ENCODE results near the gene C5orf15. TPM values are rescaled to one million over a fixed set of nuclear protein-coding genes. Genes with fewer than 3 reads are reported as not detected.
A peak's percentile ranks its signal among the peaks of the same experiment; 100 is the strongest.
"Not testable (repeated sequence)": the region's sequence is repeated elsewhere in the genome, so short reads cannot be mapped to it uniquely, and the experiment has no call there.

Gene C5orf15
- total RNA-seq, 1 donor from 2014 or later, result 27.2 TPM

GRCh38 chr5:133963493-133964128 lies 4.8 kb downstream of the C5orf15 start:
- no peak for DNase-seq (ENCODE audit: low read depth, low spot score)

- no peak for DNase-seq (ENCODE audit: low read depth, low spot score)
Observed at GRCh38 chr5:133962801-133963476, 5.5 kb downstream of the C5orf15 start.

- DNase-seq (ENCODE audit: low read depth, low spot score), result no peak
Observed at GRCh38 chr5:133962131-133962530, 6.3 kb downstream of the C5orf15 start.

GRCh38 chr5:133959643-133960042 lies 8.8 kb downstream of the C5orf15 start:
- DNase-seq (ENCODE audit: low read depth, low spot score), result no peak

GRCh38 chr5:133957591-133957990 lies 10.8 kb downstream of the C5orf15 start:
- DNase-seq (ENCODE audit: low read depth, low spot score), result no peak

GRCh38 chr5:133957080-133957479 lies 11.3 kb downstream of the C5orf15 start:
- no peak for DNase-seq (ENCODE audit: low read depth, low spot score)

- not testable (repeated sequence) for DNase-seq (ENCODE audit: low read depth, low spot score)
Observed at GRCh38 chr5:133956196-133956595, 12.2 kb downstream of the C5orf15 start.

- no peak for DNase-seq (ENCODE audit: low read depth, low spot score)
Observed at GRCh38 chr5:133953568-133954145, 14.8 kb downstream of the C5orf15 start.

- peak; percentile 63 for DNase-seq (ENCODE audit: low read depth, low spot score)
Observed at GRCh38 chr5:133952729-133953567, 15.5 kb downstream of the C5orf15 start.

- DNase-seq (ENCODE audit: low read depth, low spot score), result no peak
Observed at GRCh38 chr5:133950821-133951612, 17.4 kb downstream of the C5orf15 start.

GRCh38 chr5:133948721-133949120 lies 19.7 kb downstream of the C5orf15 start:
- DNase-seq (ENCODE audit: low read depth, low spot score), result no peak

- DNase-seq (ENCODE audit: low read depth, low spot score), result no peak
Observed at GRCh38 chr5:133947431-133947841, 21.0 kb downstream of the C5orf15 start.

- no peak for DNase-seq (ENCODE audit: low read depth, low spot score)
Observed at GRCh38 chr5:133945568-133945967, 22.9 kb downstream of the C5orf15 start.

GRCh38 chr5:133944263-133945185 lies 23.9 kb downstream of the C5orf15 start:
- no peak for DNase-seq (ENCODE audit: low read depth, low spot score)

- no peak for DNase-seq (ENCODE audit: low read depth, low spot score)
Observed at GRCh38 chr5:133943475-133943817, 25.0 kb downstream of the C5orf15 start.

GRCh38 chr5:133942614-133943474 lies 25.6 kb downstream of the C5orf15 start:
- no peak for DNase-seq (ENCODE audit: low read depth, low spot score)

- DNase-seq (ENCODE audit: low read depth, low spot score), result no peak
Observed at GRCh38 chr5:133941456-133942196, 26.8 kb downstream of the C5orf15 start.

- no peak for DNase-seq (ENCODE audit: low read depth, low spot score)
Observed at GRCh38 chr5:133939668-133940067, 28.8 kb downstream of the C5orf15 start.

Measured in pulmonary artery endothelial cell (primary cell).